Measurements from ENCODE around the gene SYT14. TPM values are rescaled to one million over a fixed set of nuclear protein-coding genes. Genes with fewer than 3 reads are reported as not detected.

SYT14 gene
- polyA plus RNA-seq, 3 donors = not detected

GRCh38 chr1:210031473-210031872 is 93.5 kb downstream of the SYT14 start:
- no peaks in the 10 kb centered on the region for H3K4me1 ChIP-seq (ENCODE audit: control insufficient read depth in 1 of 2, insufficient read depth in 2 of 2, low read length in 2 of 2)
- no peak overlapping the region for H3K4me3 Mint-ChIP-seq
- H3K36me3 ChIP-seq (replicated peaks in 1 of 2; ENCODE audit: control insufficient read depth in 1 of 2, insufficient read depth in 2 of 2, low read length in 2 of 2) = no peaks in the 10 kb centered on the region
- no peaks in the 10 kb centered on the region for H3K4me1 Mint-ChIP-seq
- no peak overlapping the region for H3K27ac ChIP-seq (ENCODE audit: low read depth in 1 of 2, low read length in 2 of 2)
- no peak overlapping the region for H3K4me2 ChIP-seq (replicated peaks; ENCODE audit: extremely low read depth, low read length, poor library complexity, severe bottlenecking)
- no peaks in the 10 kb centered on the region for H3K27me3 ChIP-seq (ENCODE audit: control insufficient read depth in 2 of 2, insufficient read depth in 2 of 2, low read length in 2 of 2)
- no peak for TF ChIP-seq CTCF (IDR thresholded peaks at IDR 0.05)
- no peak overlapping the region for H3K9ac ChIP-seq (ENCODE audit: insufficient read depth, low read length, poor library complexity, severe bottlenecking)
- intact Hi-C loops (cut with micrococcal nuclease) = no loop called here
- H3K9me3 ChIP-seq (replicated peaks in 1 of 2; ENCODE audit: control insufficient read depth in 1 of 2, insufficient read depth in 1 of 2, low read length in 2 of 2) = no peaks in the 10 kb centered on the region
- H3K4me3 ChIP-seq (replicated peaks in 1 of 3; ENCODE audit: low read depth in 2 of 3, low read length in 3 of 3) = no peak overlapping the region
- no peaks in the 10 kb centered on the region for H3K27me3 Mint-ChIP-seq (ENCODE audit: low read depth in 3 of 3)
- no peak overlapping the region for H2AFZ ChIP-seq (ENCODE audit: insufficient read depth, low read depth, low read length, poor library complexity, severe bottlenecking)
- H3K36me3 Mint-ChIP-seq = no peaks in the 10 kb centered on the region
- H4K20me1 ChIP-seq (ENCODE audit: insufficient read depth, low read length) = no peaks in the 10 kb centered on the region
- H3K9me3 Mint-ChIP-seq = peaks cover 0 to 2% (median 0%) of the 10 kb centered on the region in 7 donors
- H3K27ac Mint-ChIP-seq = no peak overlapping the region
- WGBS (ENCODE audit: insufficient coverage) = no CpG with 5 or more reads among the region's 1 CpG
- DNase-seq = no peak
- H3K79me2 ChIP-seq (ENCODE audit: insufficient read depth, low read length) = no peaks in the 10 kb centered on the region

GRCh38 chr1:210043058-210043457 is 105.0 kb downstream of the SYT14 start:
- Histone ChIP-seq H4K20me1 (ENCODE audit: insufficient read depth, low read length) (no peaks in the 10 kb centered on the region), H3K4me2 (replicated peaks; ENCODE audit: extremely low read depth, low read length, poor library complexity, severe bottlenecking) (no peak overlapping the region), H3K4me1 (ENCODE audit: control insufficient read depth in 1 of 2, insufficient read depth in 2 of 2, low read length in 2 of 2) (no peaks in the 10 kb centered on the region), H3K79me2 (ENCODE audit: insufficient read depth, low read length) (no peaks in the 10 kb centered on the region), H3K9ac (ENCODE audit: insufficient read depth, low read length, poor library complexity, severe bottlenecking) (no peak overlapping the region), H3K36me3 (replicated peaks in 1 of 2; ENCODE audit: control insufficient read depth in 1 of 2, insufficient read depth in 2 of 2, low read length in 2 of 2) (no peaks in the 10 kb centered on the region), H3K9me3 (replicated peaks in 1 of 2; ENCODE audit: control insufficient read depth in 1 of 2, insufficient read depth in 1 of 2, low read length in 2 of 2) (peaks cover 0 to 4% of the 10 kb centered on the region in 2 donors), H3K27ac (ENCODE audit: low read depth in 1 of 2, low read length in 2 of 2) (no peak overlapping the region), H2AFZ (ENCODE audit: insufficient read depth, low read depth, low read length, poor library complexity, severe bottlenecking) (no peak overlapping the region), H3K27me3 (ENCODE audit: control insufficient read depth in 2 of 2, insufficient read depth in 2 of 2, low read length in 2 of 2) (no peaks in the 10 kb centered on the region), H3K4me3 (replicated peaks in 1 of 3; ENCODE audit: low read depth in 2 of 3, low read length in 3 of 3) (no peak overlapping the region)
- TF ChIP-seq CTCF (IDR thresholded peaks at IDR 0.05) = no peak
- no peak overlapping the region for H3K4me3 Mint-ChIP-seq
- peaks cover 0 to 7% (median 0%) of the 10 kb centered on the region in 7 donors for H3K9me3 Mint-ChIP-seq
- no peaks in the 10 kb centered on the region for H3K4me1 Mint-ChIP-seq
- intact Hi-C loops (cut with micrococcal nuclease) = no loop called here
- no peaks in the 10 kb centered on the region for H3K36me3 Mint-ChIP-seq
- H3K27me3 Mint-ChIP-seq (ENCODE audit: low read depth in 3 of 3) = peaks cover 0 to 2% (median 0%) of the 10 kb centered on the region in 3 donors
- DNase-seq = no peak
- no peak overlapping the region for H3K27ac Mint-ChIP-seq

All from CD14-positive monocyte (primary cell).